ENCODE results near the gene UGDH.

The UGDH gene

GRCh38 chr4:39451423-39452023 is 75.7 kb downstream of the UGDH start:
- Histone ChIP-seq H3K27ac (ENCODE audit: poor library complexity, severe bottlenecking) (no peak overlapping the region), H3K9me3 (ENCODE audit: severe bottlenecking) (no peaks in the 10 kb centered on the region), H3K27me3 (ENCODE audit: insufficient read depth, poor library complexity, severe bottlenecking) (no peaks in the 10 kb centered on the region), H3K4me3 (ENCODE audit: severe bottlenecking) (no peak overlapping the region), H3K4me1 (ENCODE audit: insufficient read depth, poor library complexity, severe bottlenecking) (peaks cover 2% of the 10 kb centered on the region), H3K36me3 (ENCODE audit: low read depth) (peaks cover 64% of the 10 kb centered on the region)
- no peak for DNase-seq (ENCODE audit: low spot score)
- ATAC-seq (ENCODE audit: low read depth) = no peak
- TF ChIP-seq CTCF (IDR thresholded peaks at IDR 0.05; ENCODE audit: poor library complexity, severe bottlenecking) = no peak

DNA sequence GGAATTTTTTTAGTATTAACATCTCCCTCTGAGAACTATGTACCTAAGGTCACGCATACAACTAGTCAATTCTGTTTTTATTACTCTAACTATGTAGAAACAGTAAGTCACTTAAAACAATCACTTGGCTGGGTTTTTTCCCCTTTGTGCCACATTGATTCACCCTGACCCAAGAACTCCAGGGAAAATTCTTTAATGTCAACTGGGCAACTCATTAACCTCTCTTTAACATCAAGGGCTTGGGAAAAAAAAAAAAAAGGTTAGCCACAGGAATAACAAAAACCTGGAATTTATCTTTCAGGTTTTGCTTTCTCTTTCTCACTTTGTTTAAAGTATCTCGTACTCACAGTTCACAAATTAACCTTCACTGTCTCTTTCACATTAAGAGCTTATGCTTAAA is 76.6 kb downstream of the UGDH start:
- DNase-seq (ENCODE audit: low spot score) (no peak), ATAC-seq (ENCODE audit: low read depth) (no peak)
- Histone ChIP-seq H3K27ac (ENCODE audit: poor library complexity, severe bottlenecking) (no peak overlapping the region), H3K4me1 (ENCODE audit: insufficient read depth, poor library complexity, severe bottlenecking) (peaks cover 2% of the 10 kb centered on the region), H3K36me3 (ENCODE audit: low read depth) (peaks cover 55% of the 10 kb centered on the region), H3K27me3 (ENCODE audit: insufficient read depth, poor library complexity, severe bottlenecking) (no peaks in the 10 kb centered on the region), H3K9me3 (ENCODE audit: severe bottlenecking) (no peaks in the 10 kb centered on the region), H3K4me3 (ENCODE audit: severe bottlenecking) (no peak overlapping the region)
- TF ChIP-seq CTCF (IDR thresholded peaks at IDR 0.05; ENCODE audit: poor library complexity, severe bottlenecking) = no peak
